Lung (tissue), 12 donors: Measurements from ENCODE around the gene GLRX. TPM values are rescaled to one million over a fixed set of nuclear protein-coding genes. Genes with fewer than 3 reads are reported as not detected.

ENCODE experiments used
- ATAC-seq: fragments of 200-7000 bp; cut with Tn5 transposase; one replicate; pipeline ENCODE4 v1.9.1; 2020; ENCODE audit warnings: moderate number of reproducible peaks; ENCODE audit not compliant: insufficient read depth, low FRiP score
- DNase-seq, 3 donors: peaks; one replicate each; pipeline ENCODE4 v3.0.0-alpha.2; 2013 to 2017
- H3K27ac ChIP-seq, 2 donors: one replicate each; pipeline ENCODE4 v1.5.1; 2013; ENCODE audit warnings: mild to moderate bottlenecking in 2 of 2, moderate library complexity in 2 of 2, control low read depth in 1 of 2, inconsistent platforms in 1 of 2, low read depth in 1 of 2, low read length in 1 of 2
- H3K27me3 ChIP-seq, 3 donors: one replicate each; pipeline ENCODE4 v1.5.1; 2013; ENCODE audit warnings: low read length in 2 of 3; ENCODE audit not compliant: control insufficient read depth in 3 of 3, insufficient read depth in 3 of 3
- H3K36me3 ChIP-seq, 4 donors: one replicate each; pipeline ENCODE4 v1.5.1; 2013; ENCODE audit warnings: low read length in 4 of 4, mild to moderate bottlenecking in 1 of 4, moderate library complexity in 1 of 4; ENCODE audit not compliant: control insufficient read depth in 4 of 4, insufficient read depth in 4 of 4
- H3K4me1 ChIP-seq, 5 donors: one replicate each; pipeline ENCODE4 v1.5.1; 2013; ENCODE audit warnings: low read length in 5 of 5, mild to moderate bottlenecking in 2 of 5, moderate library complexity in 1 of 5; ENCODE audit not compliant: control insufficient read depth in 5 of 5, insufficient read depth in 5 of 5
- H3K4me3 ChIP-seq: one replicate; pipeline ENCODE4 v1.5.1; 2013; ENCODE audit warnings: mild to moderate bottlenecking, control low read depth, moderate library complexity
- H3K9ac ChIP-seq, 2 donors: one replicate each; pipeline ENCODE4 v1.5.1; 2013; ENCODE audit warnings: low read length in 2 of 2, control low read depth in 1 of 2; ENCODE audit not compliant: insufficient read depth in 1 of 2
- H3K9me3 ChIP-seq, 4 donors: one replicate each; pipeline ENCODE4 v1.5.1; 2013; ENCODE audit warnings: low read length in 3 of 4, mild to moderate bottlenecking in 1 of 4, moderate library complexity in 1 of 4; ENCODE audit not compliant: control insufficient read depth in 4 of 4, insufficient read depth in 3 of 4
- CTCF ChIP-seq: IDR thresholded peaks from 2 replicates; pipeline ENCODE4 v1.5.1; 2012; ENCODE audit warnings: mild to moderate bottlenecking; ENCODE audit errors: control extremely low read depth, extremely low read depth
- WGBS, 2 donors: extraction: QIAGEN DNeasy Blood & Tissue Kit; methylation state at CpG; one replicate each; pipeline ENCODE4 v1.1.7; 2013; 5-methylcytosine and 5-hydroxymethylcytosine counted together
- polyA plus RNA-seq, 2 donors: library from polyadenylated mRNA; stranded (reverse); fragments of 200-250 nt; gene quantifications; one replicate each; pipeline ENCODE4 v1.2.1, GENCODE V29; 2013
- total RNA-seq, 2 donors: library from RNA; depleted of rRNA in 1 of 2; stranded (reverse); fragments of >200 nt in 1 of 2; gene quantifications; one replicate each; pipeline ENCODE4 v1.2.1, GENCODE V29; 2014 to 2021
- donor health status: control.
- donor health status: control.
- donor health status: Bipolar disorder and iron deficiency.
- donor health status: healthy.
- donor health status: DM: yes; HTN: yes; CAD: no.

Gene GLRX
- total and polyA plus RNA-seq, 4 donors = 23.1 to 300 (median 91.2) TPM

GRCh38 chr5:95794070-95794516 lies 28.4 kb downstream of the GLRX start:
- TF ChIP-seq CTCF = no peak
- H3K4me3 ChIP-seq = no peak overlapping the region
- ATAC-seq = no peak
- DNase-seq = no peak
- H3K27ac ChIP-seq = no peak overlapping the region
- no peaks in the 10 kb centered on the region for H3K27me3 ChIP-seq
- WGBS, 2 donors = 66 to 87% methylated on average over 3 of the region's 3 CpGs
- H3K36me3 ChIP-seq = peaks cover 5 to 13% (median 7%) of the 10 kb centered on the region in 4 donors
- no peaks in the 10 kb centered on the region for H3K9me3 ChIP-seq
- H3K4me1 ChIP-seq = peaks cover 0 to 4% (median 0%) of the 10 kb centered on the region in 5 donors
- H3K9ac ChIP-seq = no peak overlapping the region

GRCh38 chr5:95791751-95792150 lies 30.8 kb downstream of the GLRX start:
- TF ChIP-seq CTCF = no peak
- WGBS, 2 donors = 90 to 96% methylated on average over 6 of the region's 6 CpGs
- ATAC-seq = no peak

GRCh38 chr5:95788493-95788892 lies 34.0 kb downstream of the GLRX start:
- 95 to 97% methylated on average over 8 of the region's 8 CpGs for WGBS, 2 donors

More at GRCh38 chr5:95791751-95792150, 30.8 kb downstream of the GLRX start:
- H3K9ac ChIP-seq = no peak overlapping the region
- DNase-seq = no peak
- peaks cover 0 to 1% (median 0%) of the 10 kb centered on the region in 5 donors for H3K4me1 ChIP-seq
- H3K27ac ChIP-seq = no peak overlapping the region
- H3K27me3 ChIP-seq = no peaks in the 10 kb centered on the region
- peaks cover 5 to 11% (median 10%) of the 10 kb centered on the region in 4 donors for H3K36me3 ChIP-seq
- H3K9me3 ChIP-seq = no peaks in the 10 kb centered on the region
- no peak overlapping the region for H3K4me3 ChIP-seq

More at GRCh38 chr5:95788493-95788892, 34.0 kb downstream of the GLRX start:
- ATAC-seq (no peak), DNase-seq (no peak)
- H3K4me1 ChIP-seq = peaks cover 0 to 2% (median 0%) of the 10 kb centered on the region in 5 donors
- H3K36me3 ChIP-seq = peaks cover 6 to 23% (median 10%) of the 10 kb centered on the region in 4 donors
- no peak overlapping the region for H3K4me3 ChIP-seq
- no peak for TF ChIP-seq CTCF
- no peaks in the 10 kb centered on the region for H3K27me3 ChIP-seq
- no peak overlapping the region for H3K9ac ChIP-seq
- no peaks in the 10 kb centered on the region for H3K9me3 ChIP-seq
- H3K27ac ChIP-seq = no peak overlapping the region
